ENCODE measurements around the gene ANKRD55. TPM values are rescaled to one million over a fixed set of nuclear protein-coding genes. Genes with fewer than 3 reads are reported as not detected.
"Not testable (repeated sequence)": the region's sequence is repeated elsewhere in the genome, so short reads cannot be mapped to it uniquely, and the experiment has no call there.

Gene ANKRD55
- total RNA-seq, 1 donor from 2014 or later: 6.4 TPM

DNA sequence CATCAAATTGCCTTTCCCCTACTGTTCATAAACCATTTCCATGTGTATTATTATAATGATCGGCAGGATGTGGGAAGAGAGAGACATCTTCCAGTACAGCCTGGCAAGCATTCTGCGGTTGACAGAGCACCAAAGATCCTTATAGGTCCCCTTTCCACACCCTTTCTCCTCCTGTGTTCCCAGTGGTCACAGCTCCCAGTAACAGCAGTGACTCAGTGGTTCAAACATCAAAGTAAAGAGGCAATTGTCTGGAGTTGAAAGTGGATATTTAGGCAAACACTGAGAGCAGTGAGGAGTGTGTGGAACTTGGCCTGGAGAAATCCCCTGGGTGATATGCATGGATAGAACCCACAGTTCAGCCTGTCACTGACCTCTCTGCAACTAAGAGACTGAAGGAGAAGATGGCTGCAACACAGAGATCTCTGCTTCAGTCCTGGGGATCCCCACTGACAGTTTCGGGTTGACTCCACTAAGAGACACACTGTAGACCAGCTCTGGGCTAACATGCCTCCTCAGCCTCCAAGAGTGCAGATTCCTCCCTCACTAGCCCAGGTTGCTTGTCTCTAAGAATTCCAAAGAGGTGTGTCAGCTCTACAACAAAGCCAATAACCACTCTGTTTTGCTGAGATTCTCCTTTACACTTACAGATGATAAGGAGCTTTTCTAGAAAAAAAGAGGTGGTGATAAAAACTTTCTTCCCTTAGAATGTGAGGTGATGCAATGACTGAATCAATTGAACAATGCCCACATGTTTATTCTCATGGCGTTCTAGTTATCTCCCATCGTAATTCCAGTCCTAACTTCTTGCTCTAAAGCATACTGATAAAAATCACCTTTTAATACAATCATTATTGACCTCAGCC, 143.9 kb downstream of the ANKRD55 start:
- intact Hi-C loops (cut with micrococcal nuclease): no loop called here

GRCh38 chr5:56088431-56088949, 144.6 kb downstream of the ANKRD55 start:
- intact Hi-C loops (cut with micrococcal nuclease): no loop called here

GRCh38 chr5:56085193-56085592, 147.9 kb downstream of the ANKRD55 start:
- intact Hi-C loops (cut with micrococcal nuclease): no loop called here

DNA sequence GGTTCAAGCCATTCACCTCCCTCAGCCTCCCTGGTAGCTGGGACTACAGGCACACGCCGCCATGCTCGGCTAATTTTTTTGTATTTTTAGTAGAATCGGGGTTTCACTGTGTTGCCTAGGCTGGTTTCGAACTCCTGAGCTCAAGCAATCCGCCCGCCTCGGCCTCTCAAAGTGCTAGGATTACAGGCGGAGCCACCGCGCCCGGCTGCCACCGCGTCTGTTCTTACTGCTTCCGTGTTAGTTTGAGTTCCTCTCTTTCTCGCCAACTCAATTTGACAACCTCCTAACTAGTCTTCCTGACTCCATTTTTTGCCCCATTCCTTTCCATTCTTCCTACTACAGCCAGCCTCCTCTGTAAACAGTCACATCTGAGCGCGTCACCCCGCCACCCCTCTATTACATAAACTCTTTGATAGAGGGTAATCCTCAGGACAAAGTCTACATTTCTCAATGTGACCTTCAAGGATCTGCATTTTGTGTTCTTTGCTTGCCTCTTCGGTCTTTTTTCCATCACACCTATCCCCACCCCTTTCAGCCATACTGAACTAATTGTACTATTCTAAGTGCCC, 149.8 kb downstream of the ANKRD55 start:
- intact Hi-C loops (cut with micrococcal nuclease): no loop called here

- intact Hi-C loops (cut with micrococcal nuclease): loop anchor here (2.0 kb wide), 4 partner anchors 14 to 102 kb away; no protein-coding TSS in a partner anchor
Measured at GRCh38 chr5:56081053-56081642, 152.0 kb downstream of the ANKRD55 start.

- intact Hi-C loops (cut with micrococcal nuclease): loop anchor here (1.0 to 2.0 kb wide), 5 partner anchors 9 to 102 kb away; no protein-coding TSS in a partner anchor
Measured at GRCh38 chr5:56080375-56081052, 152.6 kb downstream of the ANKRD55 start.

- intact Hi-C loops (cut with micrococcal nuclease): not testable (repeated sequence)
Measured at GRCh38 chr5:56079157-56079500, 154.0 kb downstream of the ANKRD55 start.

DNA sequence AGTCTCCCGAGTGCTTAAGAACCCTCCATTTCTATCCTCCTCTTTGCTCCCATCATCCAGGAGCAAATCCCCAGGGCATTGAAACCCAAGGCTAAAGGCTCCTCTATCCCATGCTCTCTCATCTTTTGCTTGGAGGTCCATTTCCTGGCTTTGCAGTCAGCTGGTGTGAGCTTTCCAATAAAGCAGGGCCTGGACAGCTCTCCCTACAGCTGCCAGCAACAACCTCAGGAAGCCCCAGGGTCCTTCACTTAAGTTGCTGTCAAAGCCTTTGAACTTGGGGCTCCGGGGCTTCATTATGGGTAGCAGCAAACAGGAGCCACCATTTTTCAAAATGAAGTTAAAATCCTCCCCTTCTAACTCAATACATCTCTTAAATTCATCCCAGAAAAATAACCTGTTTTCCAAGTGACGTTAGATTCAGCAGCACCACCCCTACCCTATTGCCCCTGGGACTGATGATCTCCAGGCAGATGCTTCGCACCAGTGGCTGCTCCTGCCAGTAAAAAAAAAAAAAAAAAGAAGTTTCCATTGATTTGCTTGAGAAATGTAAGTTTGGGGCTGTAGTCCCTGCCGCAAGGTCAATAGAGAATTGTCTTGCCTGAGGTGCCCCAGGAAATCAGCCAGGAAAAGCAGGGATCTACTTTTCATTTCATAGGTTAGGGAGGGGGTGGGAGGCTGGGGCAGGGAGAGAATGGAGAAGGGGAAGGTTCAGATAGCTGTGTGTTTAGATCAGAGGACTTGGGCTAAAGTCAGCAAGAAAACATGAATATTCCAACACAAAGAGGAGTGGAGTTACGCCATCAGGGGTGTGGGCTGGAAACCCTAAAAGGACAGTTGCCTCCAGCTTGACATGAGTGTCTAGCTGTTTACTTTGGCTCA, 154.6 kb downstream of the ANKRD55 start:
- intact Hi-C loops (cut with micrococcal nuclease): no loop called here

- intact Hi-C loops (cut with micrococcal nuclease): no loop called here
Measured at GRCh38 chr5:56077796-56078233, 155.3 kb downstream of the ANKRD55 start.

DNA sequence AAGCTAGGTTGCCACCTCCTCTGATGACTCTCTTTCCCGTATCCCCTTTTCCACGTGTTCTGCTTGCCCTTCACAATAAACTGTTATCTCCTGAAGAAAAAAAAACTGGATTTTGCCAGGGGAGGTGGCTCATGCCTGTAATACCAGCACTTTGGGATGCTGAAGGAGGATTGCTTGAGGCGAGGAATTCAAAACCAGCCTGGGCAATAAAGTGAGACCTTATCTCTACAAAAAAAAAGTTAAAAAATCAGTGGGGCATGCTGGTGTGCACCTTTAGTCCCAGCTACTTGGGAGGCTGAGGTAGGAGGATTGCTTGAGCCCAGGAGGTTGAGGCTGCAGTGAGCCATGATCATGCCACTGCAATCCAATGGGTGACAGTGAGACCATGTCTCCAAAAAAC, 156.6 kb downstream of the ANKRD55 start:
- intact Hi-C loops (cut with micrococcal nuclease): no loop called here

DNA sequence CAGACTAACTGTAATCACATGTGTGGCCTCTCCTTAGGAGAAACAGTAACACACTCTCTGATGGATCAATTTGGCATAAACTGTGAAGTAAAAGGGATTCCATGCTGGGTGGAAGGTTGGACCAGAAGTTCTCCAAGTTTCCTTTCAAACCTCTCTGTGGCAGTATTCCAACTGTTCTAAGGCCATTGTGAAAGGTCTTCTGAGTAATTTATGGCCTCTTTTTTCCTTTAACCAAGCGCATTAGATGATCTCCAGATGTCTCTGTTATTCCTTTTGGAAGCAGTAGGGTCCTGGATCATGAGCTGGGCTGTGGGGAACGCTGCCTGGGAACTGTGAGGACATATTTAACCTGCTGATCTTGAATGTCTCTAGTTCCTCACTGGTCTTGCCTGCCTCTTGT, 157.8 kb downstream of the ANKRD55 start:
- intact Hi-C loops (cut with micrococcal nuclease): no loop called here

- intact Hi-C loops (cut with micrococcal nuclease): no loop called here
Measured at GRCh38 chr5:56072863-56073766, 160.0 kb downstream of the ANKRD55 start.

GRCh38 chr5:56071470-56071869, 161.7 kb downstream of the ANKRD55 start:
- intact Hi-C loops (cut with micrococcal nuclease): loop anchor here (1.0 kb wide), 2 partner anchors 9 to 11 kb away; no protein-coding TSS in a partner anchor

GRCh38 chr5:56070851-56071465, 162.2 kb downstream of the ANKRD55 start:
- intact Hi-C loops (cut with micrococcal nuclease): loop anchor here (1.0 kb wide), 2 partner anchors 9 to 11 kb away; no protein-coding TSS in a partner anchor

- intact Hi-C loops (cut with micrococcal nuclease): no loop called here
Measured at GRCh38 chr5:56069652-56070226, 163.4 kb downstream of the ANKRD55 start.

- intact Hi-C loops (cut with micrococcal nuclease): no loop called here
Measured at GRCh38 chr5:56066931-56067450, 166.1 kb downstream of the ANKRD55 start.

DNA sequence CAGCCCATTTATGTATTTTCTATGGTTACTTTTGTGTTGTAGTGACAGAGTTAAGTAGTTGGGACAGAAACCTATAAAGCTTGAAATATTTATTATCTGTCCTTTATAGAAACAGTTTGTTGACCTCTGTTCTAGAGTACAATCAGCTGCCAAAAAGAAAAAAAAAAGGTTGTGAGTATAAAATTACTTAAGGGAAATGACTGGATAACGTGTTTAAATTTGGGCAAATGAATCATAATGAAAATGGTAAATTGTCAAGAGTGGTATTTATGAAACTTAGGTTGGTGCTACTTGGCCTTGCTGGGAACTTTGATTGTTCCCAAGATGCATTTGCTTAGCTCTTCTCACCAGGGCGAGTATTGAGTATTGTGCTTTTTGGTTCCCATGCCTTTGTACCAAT, 168.1 kb downstream of the ANKRD55 start:
- intact Hi-C loops (cut with micrococcal nuclease): loop anchor here (5.0 kb wide), 1 partner anchor 262 kb away; no protein-coding TSS in a partner anchor

Data from T-helper 1 cell treated with Interleukin-12 subunit alpha and Interleukin-12 subunit beta and Interleukin-4 antibody, amounts not matched to agents 30 ng/mL and 1 ng/mL, for 36 hours (primary cell).